HCT116 (cell line): ENCODE measurements around the gene DPH5. TPM values are rescaled to one million over a fixed set of nuclear protein-coding genes. Genes with fewer than 3 reads are reported as not detected.

ENCODE experiments used
- ATAC-seq: fragments of 200-7000 bp; cut with Tn5 transposase; 2 replicates; pipeline ENCODE4 v1.9.1; 2020; ENCODE audit warnings: mild to moderate bottlenecking, moderate library complexity
- BruUV-seq: library from RNA; stranded (reverse); fragments of 400-500 nt; replicated peaks from 2 replicates; lab custom pipeline; 2021; lab: Mats Ljungman, UMichigan
- CTCF ChIA-PET: fragments of 300-600 bp; sonication (Branson Sonifier 250); formaldehyde crosslinking; loops from one replicate; lab custom pipeline; 2021; ENCODE audit warnings: antibody characterized with exemption; lab: Charles Lee
- POLR2A ChIA-PET: fragments of 300-600, 350-600 bp; sonication (Branson Sonifier 250); formaldehyde crosslinking; loops from one replicate; lab custom pipeline; 2021; ENCODE audit warnings: antibody characterized with exemption; lab: Charles Lee
- RAD21 ChIA-PET, 2 experiments: fragments of 300-600 bp; sonication (Branson Sonifier 250); formaldehyde crosslinking; loops; one replicate each; lab custom pipeline; 2023; ENCODE audit warnings: low total read pairs in 2 of 2; ENCODE audit not compliant: uncharacterized antibody in 2 of 2, unreplicated experiment in 2 of 2, low non-redundant PET in 1 of 2; lab: Charles Lee
- DNase-seq: peaks from one replicate; pipeline ENCODE4 v3.0.0-alpha.2; 2010; ENCODE audit warnings: low read depth, low spot score
- H2AFZ ChIP-seq: fragments of 200-600 bp; shearing (Covaris generic), sonication (generic); 2 replicates; pipeline ENCODE4 v1.6.1; 2017; ENCODE audit warnings: low read depth, mixed run types, mixed read lengths, antibody characterized with exemption, low read length; ENCODE audit not compliant: poor library complexity, severe bottlenecking
- H3K27ac ChIP-seq: 2 replicates; pipeline ENCODE4 v1.5.1; 2012; ENCODE audit warnings: low read depth, low read length
- H3K27me3 ChIP-seq: fragments of 200-600 bp; sonication (generic); 2 replicates; pipeline ENCODE4 v1.6.1; 2016; ENCODE audit warnings: mixed run types, low read length, mixed read lengths; ENCODE audit not compliant: insufficient read depth
- H3K36me3 ChIP-seq, 2 experiments: fragments of 200-500 bp in 1 of 2; fragments of 200-600 bp in 1 of 2; sonication (Bioruptor generic) in 1 of 2; sonication (generic) in 1 of 2; 2 replicates each; pipeline versions ENCODE4 v1.5.1 to v1.6.1; 2014 to 2016; ENCODE audit warnings: low read length in 2 of 2, inconsistent platforms in 1 of 2, mixed read lengths in 1 of 2, mixed run types in 1 of 2; ENCODE audit not compliant: insufficient read depth in 2 of 2, control insufficient read depth in 1 of 2
- H3K4me1 ChIP-seq, 2 experiments: fragments of 200-600 bp in 1 of 2; sonication (generic) in 1 of 2; 2 replicates each; pipeline versions ENCODE4 v1.5.1 to v1.6.1; 2012 to 2017; ENCODE audit warnings: low read length in 2 of 2, inconsistent platforms in 1 of 2, mild to moderate bottlenecking in 1 of 2, mixed read lengths in 1 of 2, mixed run types in 1 of 2, moderate library complexity in 1 of 2; ENCODE audit not compliant: insufficient read depth in 2 of 2, control insufficient read depth in 1 of 2
- H3K4me2 ChIP-seq: fragments of 200-600 bp; sonication (generic); 2 replicates; pipeline ENCODE4 v1.6.1; 2017; ENCODE audit warnings: mixed run types, low read length, mixed read lengths
- H3K4me3 ChIP-seq, 2 experiments: fragments of 200-600 bp in 1 of 2; sonication (generic) in 1 of 2; replicated peaks in 1 of 2; 2 replicates each; pipeline ENCODE4 v1.5.1; 2011 to 2016; ENCODE audit warnings: low read length in 2 of 2, control low read depth in 1 of 2, low read depth in 1 of 2, mild to moderate bottlenecking in 1 of 2, mixed read lengths in 1 of 2, mixed run types in 1 of 2
- H3K79me2 ChIP-seq: fragments of 200-600 bp; sonication (generic); 2 replicates; pipeline ENCODE4 v1.6.1; 2017; ENCODE audit warnings: mild to moderate bottlenecking, mixed run types, low read length, moderate library complexity, mixed read lengths; ENCODE audit not compliant: insufficient read depth
- H3K9ac ChIP-seq: fragments of 200-600 bp; sonication (generic); 2 replicates; pipeline ENCODE4 v1.6.1; 2016; ENCODE audit warnings: low read length, mixed read lengths
- H3K9me2 ChIP-seq: fragments of 200-600 bp; sonication (generic), shearing (Covaris generic); 2 replicates; pipeline ENCODE4 v1.6.1; 2017; ENCODE audit warnings: mixed run types, mild to moderate bottlenecking, moderate library complexity; ENCODE audit not compliant: insufficient read depth
- H3K9me3 ChIP-seq, 2 experiments: fragments of 200-500 bp in 1 of 2; fragments of 200-600 bp in 1 of 2; sonication (Bioruptor generic) in 1 of 2; sonication (generic) in 1 of 2; 2 replicates each; pipeline ENCODE4 v1.6.1; 2014 to 2017; ENCODE audit warnings: low read length in 2 of 2, mixed read lengths in 2 of 2, inconsistent platforms in 1 of 2, low read depth in 1 of 2, mild to moderate bottlenecking in 1 of 2, mixed run types in 1 of 2, moderate library complexity in 1 of 2; ENCODE audit not compliant: control insufficient read depth in 1 of 2, insufficient read depth in 1 of 2
- H4K20me1 ChIP-seq: fragments of 200-600 bp; sonication (generic), shearing (Covaris generic); 2 replicates; pipeline ENCODE4 v1.6.1; 2017; ENCODE audit warnings: mixed run types, mild to moderate bottlenecking, moderate library complexity; ENCODE audit not compliant: insufficient read depth
- CBX3 ChIP-seq: IDR thresholded peaks from 2 replicates; pipeline ENCODE4 v1.6.1; 2012; ENCODE audit warnings: low read depth
- CTCF ChIP-seq, 3 experiments: fragments of 200-600 bp in 1 of 3; sonication (generic) in 1 of 3; IDR thresholded peaks in 2 of 3; conservative IDR thresholded peaks in 1 of 3; 2 replicates each; pipeline ENCODE4 v1.5.1; 2012 to 2017; ENCODE audit warnings: low read depth in 2 of 3, low read length in 2 of 3, antibody characterized with exemption in 1 of 3, borderline replicate concordance in 1 of 3, control low read depth in 1 of 3, mild to moderate bottlenecking in 1 of 3, mixed read lengths in 1 of 3, mixed run types in 1 of 3, moderate library complexity in 1 of 3; ENCODE audit not compliant: insufficient read depth in 1 of 3
- ELF1 ChIP-seq: IDR thresholded peaks from 2 replicates; pipeline ENCODE4 v1.6.1; 2012; ENCODE audit warnings: low read depth, borderline replicate concordance
- EZH2phosphoT487 ChIP-seq: fragments of 200-600 bp; IDR thresholded peaks from 2 replicates; pipeline ENCODE4 v1.6.1; 2018; ENCODE audit warnings: antibody characterized with exemption, borderline replicate concordance
- JUND ChIP-seq: IDR thresholded peaks from 2 replicates; pipeline ENCODE4 v1.6.1; 2012
- POLR2A ChIP-seq: IDR thresholded peaks from 2 replicates; pipeline ENCODE4 v1.7.0; 2011; ENCODE audit warnings: borderline replicate concordance; ENCODE audit not compliant: insufficient read depth, insufficient read length; ENCODE audit errors: extremely low read depth
- RAD21 ChIP-seq: IDR thresholded peaks from 2 replicates; pipeline ENCODE4 v1.6.1; 2012; ENCODE audit warnings: low read depth, mild to moderate bottlenecking
- SIN3A ChIP-seq: IDR thresholded peaks from 2 replicates; pipeline ENCODE4 v1.6.1; 2012; ENCODE audit warnings: low read depth
- SP1 ChIP-seq: IDR thresholded peaks from 2 replicates; pipeline ENCODE4 v1.6.1; 2012; ENCODE audit warnings: low read depth
- SRF ChIP-seq: IDR thresholded peaks from 2 replicates; pipeline ENCODE4 v1.6.1; 2012; ENCODE audit warnings: low read depth
- YY1 ChIP-seq: IDR thresholded peaks from 2 replicates; pipeline ENCODE4 v1.6.1; 2011; ENCODE audit warnings: low read length, low read depth, moderate library complexity, mild to moderate bottlenecking; ENCODE audit not compliant: insufficient replicate concordance; ENCODE audit errors: extremely low read depth
- ZBTB33 ChIP-seq: IDR thresholded peaks from 2 replicates; pipeline ENCODE4 v1.6.1; 2011; ENCODE audit warnings: mild to moderate bottlenecking, low read length, moderate library complexity; ENCODE audit not compliant: insufficient replicate concordance; ENCODE audit errors: extremely low read depth
- ZFX ChIP-seq: fragments of 450-650 bp; IDR thresholded peaks from 2 replicates; pipeline ENCODE4 v1.6.1; 2017
- intact Hi-C: fragments of 100-400 bp; cut with micrococcal nuclease; formaldehyde crosslinking; loops from 2 replicates; pipeline ENCODE4 v1.10.0; 2022
- total RNA-seq: library from RNA; stranded (reverse); gene quantifications from one replicate; pipeline ENCODE4 v1.2.1, GENCODE V29; 2021; ENCODE audit not compliant: unreplicated experiment

The DPH5 gene
- total RNA-seq, 1 experiment from 2014 or later = 55.8 TPM

GRCh38 chr1:100969327-100969726, 56.3 kb downstream of the DPH5 start:
- TF ChIP-seq EZH2phosphoT487 (no peak), CBX3 (no peak), YY1 (no peak), CTCF (IDR thresholded peaks at IDR 0.05 in 2 of 3, conservative IDR thresholded peaks at IDR 0.05 in 1 of 3; ENCODE audit: borderline replicate concordance in 1 of 3, insufficient read depth in 1 of 3, low read depth in 2 of 3, low read length in 2 of 3) (no peak), RAD21 (no peak), ZFX (no peak), SRF (no peak), SIN3A (no peak), SP1 (no peak), JUND (no peak), ZBTB33 (no peak), POLR2A (no peak), ELF1 (no peak)
- H4K20me1 ChIP-seq = peaks cover 4% of the 10 kb centered on the region
- ATAC-seq (no peak), DNase-seq (no peak)
- no peak overlapping the region for H3K4me3 ChIP-seq
- RAD21 ChIA-PET = no interaction called here
- H3K4me1 ChIP-seq = no peaks in the 10 kb centered on the region
- H3K9ac ChIP-seq = no peak overlapping the region
- no TSS peak for BruUV-seq
- no peaks in the 10 kb centered on the region for H3K9me2 ChIP-seq
- H3K27ac ChIP-seq = no peak overlapping the region
- intact Hi-C loops = no loop called here
- no peaks in the 10 kb centered on the region for H3K79me2 ChIP-seq
- no peaks in the 10 kb centered on the region for H3K9me3 ChIP-seq
- H3K27me3 ChIP-seq = no peaks in the 10 kb centered on the region
- POLR2A ChIA-PET = no interaction called here
- CTCF ChIA-PET = no interaction called here
- H2AFZ ChIP-seq = no peak overlapping the region
- H3K4me2 ChIP-seq = no peak overlapping the region
- peaks cover 0 to 3% of the 10 kb centered on the region in 2 experiments; a peak in 1 of 4 replicates for H3K36me3 ChIP-seq
